NCI-H524 (cell line): ENCODE results near the gene ZCCHC7.
"Not testable (repeated sequence)": the region's sequence is repeated elsewhere in the genome, so short reads cannot be mapped to it uniquely, and the experiment has no call there.

Experiments
- DNase-seq, 2 experiments: peaks; one replicate each; lab custom pipeline; 2025; lab: John Stamatoyannopoulos, UW

ZCCHC7 gene

DNA sequence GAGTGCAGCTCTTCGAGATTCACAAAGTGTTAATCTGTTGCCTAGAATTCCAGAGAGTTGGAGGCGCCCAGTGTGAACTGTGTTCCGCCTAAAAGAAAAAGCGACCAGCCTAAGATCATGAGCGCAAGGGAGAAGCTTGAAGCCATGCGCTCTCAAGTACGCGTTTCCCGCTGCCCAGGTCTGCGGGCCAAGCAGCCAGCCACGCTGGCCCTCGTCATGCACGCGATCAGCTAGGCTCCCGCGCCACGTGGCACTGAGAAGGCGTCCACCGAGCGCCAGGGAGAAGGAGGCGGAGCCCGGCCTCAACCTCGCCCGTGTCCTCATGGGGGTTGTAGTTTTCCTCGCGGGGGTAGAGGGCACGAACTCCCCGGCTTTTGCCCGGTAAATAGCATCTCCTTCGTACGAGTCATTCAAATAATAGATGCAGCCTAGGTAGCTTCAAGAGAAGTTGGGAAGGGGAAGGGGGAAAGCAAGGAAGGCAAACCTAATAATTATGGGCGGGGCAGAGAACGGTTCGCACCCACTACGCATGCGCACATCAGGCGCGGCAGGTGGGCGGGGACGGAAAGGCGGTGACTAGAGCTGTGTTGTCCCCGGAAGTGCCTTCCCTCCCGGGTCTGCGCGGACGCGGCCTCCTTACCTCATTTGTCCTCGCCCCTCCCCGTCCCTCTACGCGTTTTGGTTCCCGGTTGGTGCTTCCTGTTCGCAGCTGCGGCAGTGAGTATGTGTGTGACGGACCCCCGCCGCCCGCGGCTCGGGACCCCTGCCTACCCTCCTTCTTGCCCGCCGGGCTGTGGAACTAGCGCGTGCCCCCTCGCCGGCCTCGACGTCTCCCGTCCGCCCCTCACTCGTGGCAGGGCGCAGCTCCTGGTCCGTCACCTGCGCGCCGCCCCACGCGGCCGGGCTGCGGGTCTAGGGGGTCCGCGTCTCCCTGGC lies at the start of gene ZCCHC7:
Gene ZCCHC7, plus strand, starts transcription at position 668 of the 936 bp plus-strand sequence.
- peak; percentile 88 to 92 for DNase-seq

- not testable (repeated sequence) for DNase-seq
Observed at GRCh38 chr9:37074790-37075189, 45.6 kb upstream of the ZCCHC7 start.

DNA sequence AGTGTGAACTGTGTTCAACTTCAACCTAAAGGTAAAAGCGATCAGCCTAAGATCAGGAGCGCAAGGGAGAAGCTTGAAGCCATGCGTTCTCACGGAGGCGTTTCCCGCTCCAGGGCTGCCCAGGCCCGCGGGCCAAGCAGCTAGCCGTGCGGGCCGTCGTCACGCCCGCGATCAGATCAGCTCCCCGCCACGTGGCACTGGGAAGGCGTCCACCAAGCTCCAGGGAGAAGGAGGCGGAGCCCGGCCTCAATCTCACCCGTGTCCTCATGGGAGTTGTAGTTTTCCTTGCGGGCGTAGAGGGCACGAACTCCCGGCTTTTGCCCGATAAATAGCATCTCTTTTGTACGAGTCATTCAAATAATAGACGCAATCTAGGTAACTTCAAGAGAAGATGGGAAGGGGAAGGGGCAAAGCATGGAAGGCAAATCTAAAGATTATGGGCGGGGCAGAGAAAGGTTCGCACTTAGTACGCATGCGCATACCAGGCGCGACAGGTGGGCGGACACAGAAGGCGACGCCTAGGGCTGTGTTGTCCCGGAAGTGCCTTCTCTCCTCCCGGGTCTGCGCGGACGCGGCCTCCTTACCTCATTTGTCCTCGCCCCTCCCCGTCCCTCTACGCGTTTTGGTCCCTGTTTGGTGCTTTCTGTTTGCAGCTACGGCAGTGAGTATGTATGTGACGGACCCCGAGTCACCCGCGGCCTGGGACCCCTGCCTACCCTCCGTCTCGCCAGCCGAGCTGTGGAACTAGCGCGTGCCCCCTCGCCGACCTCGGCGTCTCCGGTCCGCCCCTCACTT lies 40.8 kb upstream of the ZCCHC7 start:
- DNase-seq: peak; percentile 92 to 94

GRCh38 chr9:37080165-37080628 lies 40.2 kb upstream of the ZCCHC7 start:
- peak in 1 of 2 experiments; percentile 29 for DNase-seq

DNA sequence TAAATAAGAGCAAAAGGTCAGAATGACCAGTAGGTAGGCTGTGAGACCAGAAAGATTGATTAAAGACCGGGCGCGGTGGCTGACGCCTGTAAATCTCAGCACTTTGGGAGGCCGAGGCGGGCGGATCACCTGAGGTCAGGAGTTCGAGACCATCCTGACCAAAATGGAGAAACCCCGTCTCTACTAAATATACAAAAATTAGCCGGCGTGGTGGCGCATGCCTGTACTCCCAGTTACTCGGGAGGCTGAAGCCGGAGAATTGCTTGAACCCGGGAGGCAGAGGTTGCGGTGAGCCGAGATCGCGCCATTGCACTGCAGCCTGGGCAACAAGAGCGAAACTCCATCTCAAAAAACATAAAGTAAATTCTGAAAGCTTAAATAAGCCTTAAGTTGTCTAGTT lies 38.9 kb upstream of the ZCCHC7 start:
- DNase-seq: not testable (repeated sequence)

- no peak for DNase-seq
Observed at GRCh38 chr9:37082214-37082765, 38.1 kb upstream of the ZCCHC7 start.

GRCh38 chr9:37083654-37084053 lies 36.7 kb upstream of the ZCCHC7 start:
- no peak for DNase-seq

- DNase-seq: no peak
Observed at GRCh38 chr9:37085233-37085632, 35.1 kb upstream of the ZCCHC7 start.

GRCh38 chr9:37092714-37093295 lies 27.6 kb upstream of the ZCCHC7 start:
- not testable (repeated sequence) for DNase-seq

DNA sequence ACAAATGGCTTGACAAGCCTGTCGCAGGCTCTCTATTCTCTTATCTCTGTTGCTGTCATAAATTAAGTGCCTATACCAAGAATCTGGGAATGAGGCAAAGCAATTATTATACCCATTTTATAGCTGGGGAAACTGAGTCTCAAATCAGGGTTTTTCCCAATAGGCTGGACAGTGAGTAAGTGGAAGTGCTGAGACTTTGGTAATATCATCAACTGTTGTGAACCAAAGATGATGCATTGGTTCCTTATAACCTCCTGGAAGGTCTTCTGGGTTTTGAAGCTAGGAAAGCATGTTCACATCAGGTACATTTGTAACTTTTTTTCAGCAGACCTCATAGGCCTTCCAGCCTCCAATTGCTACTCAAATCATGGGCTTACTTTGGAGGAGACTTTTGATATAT lies 25.6 kb upstream of the ZCCHC7 start:
- DNase-seq: no peak

DNA sequence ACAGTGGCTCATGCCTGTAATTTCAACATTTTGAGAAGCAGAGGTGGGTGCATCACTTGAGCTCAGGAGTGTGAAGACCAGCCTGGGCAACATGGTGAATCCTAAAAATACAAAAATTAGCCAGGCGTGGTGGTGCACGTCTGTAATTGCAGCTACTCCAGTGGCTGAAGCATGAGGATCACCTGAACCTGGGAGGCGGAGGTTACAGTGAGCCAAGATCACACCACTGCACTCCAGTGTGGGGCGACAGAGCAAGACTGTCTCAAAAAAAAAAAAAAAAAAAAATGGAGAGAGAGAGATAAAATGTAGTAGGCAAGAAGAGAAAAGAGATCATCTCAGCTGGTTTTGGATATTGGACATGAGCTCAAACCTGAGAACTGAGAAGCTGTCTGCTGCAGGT lies 23.7 kb upstream of the ZCCHC7 start:
- no peak for DNase-seq

DNA sequence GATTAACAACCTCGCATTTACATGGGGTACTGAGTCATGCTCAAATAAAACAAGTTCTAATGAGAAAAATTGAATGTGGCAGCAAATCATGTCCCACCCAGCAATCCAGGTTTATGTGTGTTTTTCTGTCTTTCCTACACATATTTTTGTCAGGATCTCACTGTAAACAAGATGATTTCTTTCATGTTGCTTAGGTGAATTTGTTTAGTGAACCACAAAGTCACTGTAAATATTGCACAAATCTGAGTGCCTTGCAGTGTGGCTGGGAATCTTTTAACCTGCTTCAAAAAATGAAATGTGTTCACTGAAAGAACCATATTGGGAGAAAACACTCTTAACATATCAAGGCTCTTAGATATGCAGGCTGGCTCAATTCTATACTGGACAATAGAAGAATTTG lies 23.1 kb upstream of the ZCCHC7 start:
- DNase-seq: no peak

- DNase-seq: peak in 1 of 2 experiments; percentile 21
Observed at GRCh38 chr9:37100327-37100726, 20.0 kb upstream of the ZCCHC7 start.

GRCh38 chr9:37100741-37101140 lies 19.6 kb upstream of the ZCCHC7 start:
- no peak for DNase-seq

DNA sequence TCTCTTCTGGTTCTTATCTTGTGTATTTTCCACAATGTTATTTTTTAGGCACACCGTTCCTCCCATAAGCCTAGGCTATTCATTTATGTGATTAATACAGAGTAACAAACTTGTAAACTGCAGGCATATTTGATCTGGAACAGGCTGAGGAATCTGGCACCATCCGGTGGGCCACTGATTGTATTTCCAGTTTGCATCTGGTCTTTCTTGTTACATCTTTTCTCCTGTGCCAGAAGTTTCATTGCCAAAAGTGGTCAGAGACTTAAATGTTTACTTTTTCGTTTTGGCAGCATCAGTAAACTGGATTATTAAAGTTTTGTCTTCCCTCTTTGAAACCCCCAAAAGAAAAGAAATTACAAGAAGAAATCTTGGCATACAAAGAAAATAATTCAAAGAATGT lies 17.9 kb upstream of the ZCCHC7 start:
- DNase-seq: no peak

DNA sequence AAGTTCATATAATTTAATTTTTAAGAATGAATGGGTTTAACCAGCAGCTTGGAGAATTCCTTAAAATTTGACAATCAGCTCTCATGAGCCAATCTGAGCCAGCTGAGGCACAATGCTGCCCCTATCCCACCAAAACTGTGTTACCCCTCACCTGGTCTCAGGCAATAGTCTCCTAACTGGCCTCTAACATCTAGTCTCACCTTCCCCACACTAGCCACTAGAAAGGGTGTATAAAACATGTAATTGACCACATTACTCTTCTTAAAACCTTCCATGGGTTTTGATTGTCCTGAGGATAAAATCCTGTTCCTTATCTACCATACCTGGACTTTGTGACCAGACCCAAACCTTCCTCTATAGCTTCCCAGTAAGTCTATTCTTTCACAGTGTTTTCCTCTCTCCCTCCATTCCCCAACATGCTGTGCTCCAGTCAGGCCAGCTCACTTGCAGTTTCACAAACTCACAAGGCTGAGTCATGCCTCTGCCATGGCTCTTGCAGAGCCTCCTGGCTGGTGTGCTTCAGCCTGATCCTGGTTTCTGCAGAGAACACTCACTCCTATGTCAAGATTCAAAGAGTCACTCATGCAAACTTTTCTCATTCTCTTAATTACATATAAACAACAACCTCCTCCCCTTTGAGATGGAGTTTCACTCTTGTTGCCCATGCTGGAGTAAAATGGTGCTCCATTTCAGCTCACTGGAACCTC lies 16.0 kb upstream of the ZCCHC7 start:
- DNase-seq: no peak

DNA sequence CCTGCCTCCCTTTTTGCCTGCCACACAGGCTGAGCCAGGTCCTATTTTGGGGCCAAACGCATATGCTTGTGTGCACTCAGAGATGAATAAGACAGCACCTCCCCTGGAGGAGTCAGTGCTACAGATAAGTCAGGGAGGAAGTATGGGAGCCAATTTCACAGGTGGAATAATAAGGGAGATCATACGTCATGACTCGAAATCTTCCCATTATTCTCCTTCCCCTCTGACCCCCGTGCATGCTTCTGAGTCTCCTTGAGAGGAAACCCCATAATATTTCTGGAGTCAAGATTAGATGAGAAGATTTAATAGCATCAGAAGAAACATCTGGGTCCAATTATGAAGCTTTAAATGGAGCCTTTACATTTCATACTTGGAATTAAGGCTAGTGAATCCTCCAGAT lies 15.1 kb upstream of the ZCCHC7 start:
- DNase-seq: no peak

GRCh38 chr9:37107701-37108100 lies 12.7 kb upstream of the ZCCHC7 start:
- no peak for DNase-seq

DNA sequence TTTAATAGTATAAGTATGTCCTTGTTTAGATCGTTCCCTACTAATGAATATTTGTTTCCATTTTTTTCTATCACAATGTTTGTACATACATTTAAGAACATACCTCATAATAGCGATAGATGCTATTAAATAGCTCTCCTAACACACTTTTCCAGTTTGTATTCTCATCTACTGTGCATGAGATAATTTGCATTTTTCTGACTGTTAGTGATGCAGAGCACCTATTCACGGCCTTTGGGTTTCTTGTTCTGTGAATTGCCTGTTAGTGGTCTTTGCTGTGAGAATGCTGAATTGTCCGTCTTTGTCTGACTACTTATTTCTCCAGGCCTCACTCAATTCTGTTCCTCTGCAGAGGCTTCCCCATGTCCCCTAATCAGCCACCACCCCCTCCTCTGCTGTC lies 5.9 kb upstream of the ZCCHC7 start:
- not testable (repeated sequence) for DNase-seq

- DNase-seq: no peak
Observed at GRCh38 chr9:37117956-37118355, 2.4 kb upstream of the ZCCHC7 start.

DNA sequence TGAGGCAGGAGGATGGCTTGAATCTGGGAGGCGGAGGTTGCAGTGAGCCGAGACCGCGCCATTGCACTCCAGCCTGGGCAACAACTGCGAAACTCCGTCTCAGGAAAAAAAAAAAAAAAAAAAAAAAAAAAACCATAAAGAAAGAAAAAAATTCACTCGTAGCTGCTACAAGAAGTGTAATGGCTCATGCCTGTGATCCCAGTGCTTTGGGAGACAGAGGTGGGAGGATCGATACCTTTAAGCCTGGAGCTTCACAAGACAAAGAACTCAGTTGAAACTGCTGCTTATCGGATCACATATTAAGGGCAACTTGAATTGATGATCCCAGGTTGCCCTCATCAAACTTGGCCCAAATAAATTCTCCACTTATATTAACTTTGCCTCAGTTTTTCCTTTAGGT lies 1.0 kb upstream of the ZCCHC7 start:
- DNase-seq: no peak
